ENCODE results near the gene CCDC144A.
"Not testable (repeated sequence)": the region's sequence is repeated elsewhere in the genome, so short reads cannot be mapped to it uniquely, and the experiment has no call there.

Gene CCDC144A

GRCh38 chr17:16818821-16819683 is 129.0 kb downstream of the CCDC144A start:
- H3K4me3 ChIP-seq (ENCODE audit: low read length in 2 of 2): no peak overlapping the region
- no peak overlapping the region for H3K27ac ChIP-seq (ENCODE audit: low read depth in 2 of 2, low read length in 2 of 2)
- H3K27me3 ChIP-seq (ENCODE audit: control insufficient read depth in 2 of 2, insufficient read depth in 2 of 2, low read length in 2 of 2): peaks cover 6 to 7% of the 10 kb centered on the region in 2 donors
- no peaks in the 10 kb centered on the region for H3K9me3 ChIP-seq (ENCODE audit: control insufficient read depth in 2 of 2, low read length in 2 of 2)
- peaks cover 0 to 14% of the 10 kb centered on the region in 2 donors for H3K4me1 ChIP-seq (ENCODE audit: control insufficient read depth in 2 of 2, insufficient read depth in 2 of 2, low read length in 2 of 2)
- H3K36me3 ChIP-seq (ENCODE audit: control insufficient read depth in 2 of 2, insufficient read depth in 2 of 2, low read length in 2 of 2): no peaks in the 10 kb centered on the region
- H3K9ac ChIP-seq (ENCODE audit: low read depth in 1 of 2, low read length in 2 of 2): no peak overlapping the region

- no peak overlapping the region for H3K27ac ChIP-seq (ENCODE audit: low read depth in 2 of 2, low read length in 2 of 2)
- no peaks in the 10 kb centered on the region for H3K36me3 ChIP-seq (ENCODE audit: control insufficient read depth in 2 of 2, insufficient read depth in 2 of 2, low read length in 2 of 2)
- peaks cover 0 to 14% of the 10 kb centered on the region in 2 donors for H3K4me1 ChIP-seq (ENCODE audit: control insufficient read depth in 2 of 2, insufficient read depth in 2 of 2, low read length in 2 of 2)
- H3K27me3 ChIP-seq (ENCODE audit: control insufficient read depth in 2 of 2, insufficient read depth in 2 of 2, low read length in 2 of 2): peaks cover 3 to 4% of the 10 kb centered on the region in 2 donors
- no peak overlapping the region for H3K4me3 ChIP-seq (ENCODE audit: low read length in 2 of 2)
- H3K9ac ChIP-seq (ENCODE audit: low read depth in 1 of 2, low read length in 2 of 2): no peak overlapping the region
- H3K9me3 ChIP-seq (ENCODE audit: control insufficient read depth in 2 of 2, low read length in 2 of 2): no peaks in the 10 kb centered on the region
Observed at GRCh38 chr17:16820161-16820877, 130.3 kb downstream of the CCDC144A start.

GRCh38 chr17:16820979-16821543 is 131.0 kb downstream of the CCDC144A start:
- Histone ChIP-seq H3K27me3 (ENCODE audit: control insufficient read depth in 2 of 2, insufficient read depth in 2 of 2, low read length in 2 of 2) (peaks cover 3 to 4% of the 10 kb centered on the region in 2 donors), H3K4me3 (ENCODE audit: low read length in 2 of 2) (no peak overlapping the region), H3K27ac (ENCODE audit: low read depth in 2 of 2, low read length in 2 of 2) (no peak overlapping the region), H3K36me3 (ENCODE audit: control insufficient read depth in 2 of 2, insufficient read depth in 2 of 2, low read length in 2 of 2) (no peaks in the 10 kb centered on the region), H3K4me1 (ENCODE audit: control insufficient read depth in 2 of 2, insufficient read depth in 2 of 2, low read length in 2 of 2) (peaks cover 0 to 14% of the 10 kb centered on the region in 2 donors), H3K9me3 (ENCODE audit: control insufficient read depth in 2 of 2, low read length in 2 of 2) (no peaks in the 10 kb centered on the region), H3K9ac (ENCODE audit: low read depth in 1 of 2, low read length in 2 of 2) (no peak overlapping the region)

- H3K27ac ChIP-seq (ENCODE audit: low read depth in 2 of 2, low read length in 2 of 2): not testable (repeated sequence)
Observed at GRCh38 chr17:16822133-16822532, 132.1 kb downstream of the CCDC144A start.

GRCh38 chr17:16823768-16824406 is 133.8 kb downstream of the CCDC144A start:
- H3K36me3 ChIP-seq (ENCODE audit: control insufficient read depth in 2 of 2, insufficient read depth in 2 of 2, low read length in 2 of 2): not testable (repeated sequence)

More at GRCh38 chr17:16822133-16822532, 132.1 kb downstream of the CCDC144A start:
- not testable (repeated sequence) for H3K27me3 ChIP-seq (ENCODE audit: control insufficient read depth in 2 of 2, insufficient read depth in 2 of 2, low read length in 2 of 2); H3K4me3 ChIP-seq (ENCODE audit: low read length in 2 of 2); H3K9me3 ChIP-seq (ENCODE audit: control insufficient read depth in 2 of 2, low read length in 2 of 2); H3K36me3 ChIP-seq (ENCODE audit: control insufficient read depth in 2 of 2, insufficient read depth in 2 of 2, low read length in 2 of 2); H3K9ac ChIP-seq (ENCODE audit: low read depth in 1 of 2, low read length in 2 of 2)
- peaks cover 0 to 14% of the 10 kb centered on the region in 2 donors for H3K4me1 ChIP-seq (ENCODE audit: control insufficient read depth in 2 of 2, insufficient read depth in 2 of 2, low read length in 2 of 2)

More at GRCh38 chr17:16823768-16824406, 133.8 kb downstream of the CCDC144A start:
- H3K27me3 ChIP-seq (ENCODE audit: control insufficient read depth in 2 of 2, insufficient read depth in 2 of 2, low read length in 2 of 2); H3K4me3 ChIP-seq (ENCODE audit: low read length in 2 of 2); H3K9ac ChIP-seq (ENCODE audit: low read depth in 1 of 2, low read length in 2 of 2); H3K9me3 ChIP-seq (ENCODE audit: control insufficient read depth in 2 of 2, low read length in 2 of 2); H3K27ac ChIP-seq (ENCODE audit: low read depth in 2 of 2, low read length in 2 of 2): not testable (repeated sequence)
- peaks cover 0 to 14% of the 10 kb centered on the region in 2 donors for H3K4me1 ChIP-seq (ENCODE audit: control insufficient read depth in 2 of 2, insufficient read depth in 2 of 2, low read length in 2 of 2)

Measured in mucosa of rectum (tissue), 2 donors.